ENCODE measurements around the gene FAM174A.

Gene FAM174A

GRCh38 chr5:100566382-100567141, 31.4 kb downstream of the FAM174A start:
- no peak for DNase-seq (ENCODE audit: low read depth in 2 of 2)
- no peak overlapping the region for H3K4me3 ChIP-seq (replicated peaks in 1 of 2; ENCODE audit: low read depth in 2 of 2, low read length in 2 of 2)
- no peak for TF ChIP-seq CTCF (IDR thresholded peaks at IDR 0.05; ENCODE audit: low read depth, low read length)

- no peak overlapping the region for H3K4me3 ChIP-seq (replicated peaks in 1 of 2; ENCODE audit: low read depth in 2 of 2, low read length in 2 of 2)
These were observed 39.5 kb downstream of the FAM174A start for GRCh38 chr5:100574716-100575115.

GRCh38 chr5:100575815-100576214, 40.6 kb downstream of the FAM174A start:
- DNase-seq (ENCODE audit: low read depth in 2 of 2), result no peak
- no peak overlapping the region for H3K4me3 ChIP-seq (replicated peaks in 1 of 2; ENCODE audit: low read depth in 2 of 2, low read length in 2 of 2)
- no peak for TF ChIP-seq CTCF (IDR thresholded peaks at IDR 0.05; ENCODE audit: low read depth, low read length)

More at GRCh38 chr5:100574716-100575115, 39.5 kb downstream of the FAM174A start:
- no peak for TF ChIP-seq CTCF (IDR thresholded peaks at IDR 0.05; ENCODE audit: low read depth, low read length)
- no peak for DNase-seq (ENCODE audit: low read depth in 2 of 2)

- no peak for TF ChIP-seq CTCF (IDR thresholded peaks at IDR 0.05; ENCODE audit: low read depth, low read length)
- H3K4me3 ChIP-seq (replicated peaks in 1 of 2; ENCODE audit: low read depth in 2 of 2, low read length in 2 of 2), result no peak overlapping the region
- DNase-seq (ENCODE audit: low read depth in 2 of 2), result peak; percentile 13 to 36
These were observed 41.1 kb downstream of the FAM174A start for GRCh38 chr5:100576217-100576751.

GRCh38 chr5:100577506-100577905, 42.3 kb downstream of the FAM174A start:
- TF ChIP-seq CTCF (IDR thresholded peaks at IDR 0.05; ENCODE audit: low read depth, low read length), result no peak
- no peak overlapping the region for H3K4me3 ChIP-seq (replicated peaks in 1 of 2; ENCODE audit: low read depth in 2 of 2, low read length in 2 of 2)
- no peak for DNase-seq (ENCODE audit: low read depth in 2 of 2)

- no peak for TF ChIP-seq CTCF (IDR thresholded peaks at IDR 0.05; ENCODE audit: low read depth, low read length)
- no peak for DNase-seq (ENCODE audit: low read depth in 2 of 2)
These were observed 48.9 kb downstream of the FAM174A start for GRCh38 chr5:100584069-100584468.

More at GRCh38 chr5:100584069-100584468, 48.9 kb downstream of the FAM174A start:
- no peak overlapping the region for H3K4me3 ChIP-seq (replicated peaks in 1 of 2; ENCODE audit: low read depth in 2 of 2, low read length in 2 of 2)
